HK-2 (cell line): ENCODE measurements around the gene ZNF30.
"Not testable (repeated sequence)": the region's sequence is repeated elsewhere in the genome, so short reads cannot be mapped to it uniquely, and the experiment has no call there.

ENCODE experiments used
- DNase-seq: peaks from one replicate; pipeline ENCODE4 v3.0.0-alpha.2; 2018; ENCODE audit not compliant: unreplicated experiment

Gene ZNF30

DNA sequence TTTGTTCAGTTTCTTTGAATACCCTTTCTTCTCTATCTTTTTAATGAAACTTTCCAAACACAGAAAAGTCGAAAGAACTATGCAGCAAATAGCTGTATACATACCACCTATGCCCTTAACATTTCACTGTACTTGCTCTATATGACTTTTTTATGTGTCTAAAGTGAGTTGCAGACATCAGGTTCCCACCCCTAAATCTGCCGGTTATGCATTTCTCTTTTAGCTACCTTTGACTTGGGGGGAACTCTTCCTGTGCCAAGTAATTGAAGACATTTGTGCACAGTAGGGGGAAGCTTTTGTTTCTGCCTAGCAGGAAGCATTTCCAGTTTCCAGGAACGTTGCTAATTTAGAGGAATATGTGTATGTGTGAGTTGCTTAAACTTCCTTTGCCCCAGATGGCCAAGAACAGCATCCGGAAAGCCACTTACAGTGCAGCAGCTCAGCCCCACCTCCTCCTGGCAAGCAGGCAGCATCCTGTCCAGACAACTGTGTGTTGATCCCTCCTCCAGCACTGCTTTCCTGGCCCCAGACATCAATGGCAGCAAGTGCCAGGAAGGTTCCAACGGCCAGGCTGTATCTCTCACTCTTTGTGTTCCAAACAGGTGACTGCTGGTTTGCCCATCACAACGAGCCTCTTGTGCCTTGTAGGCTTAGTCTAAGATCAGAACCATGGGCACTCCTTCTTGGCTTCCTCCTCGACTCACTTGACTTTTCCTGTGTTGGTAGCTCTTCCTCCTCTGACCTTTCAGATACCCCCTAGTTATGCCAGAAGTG, 58.7 kb downstream of the ZNF30 start:
- no peak for DNase-seq

DNA sequence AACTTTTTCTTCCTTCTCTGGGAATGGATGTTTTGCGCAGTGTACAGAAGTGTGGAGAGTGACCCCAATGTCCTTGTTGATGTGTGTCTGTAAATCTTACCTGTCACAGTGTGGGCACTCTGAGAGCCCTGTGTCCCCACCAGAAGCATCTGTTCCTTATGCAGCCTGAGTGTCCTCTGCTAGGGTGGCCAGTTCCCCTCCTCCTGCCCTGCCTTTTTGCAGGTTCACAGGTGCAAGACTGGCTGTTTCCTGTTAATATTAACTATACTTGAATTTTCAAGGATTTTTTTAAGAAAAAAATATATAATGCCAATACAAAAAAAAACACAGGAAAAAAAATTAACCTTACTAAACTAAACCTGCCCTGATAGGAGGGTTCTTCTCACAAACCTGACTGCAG, 61.4 kb downstream of the ZNF30 start:
- no peak for DNase-seq

DNA sequence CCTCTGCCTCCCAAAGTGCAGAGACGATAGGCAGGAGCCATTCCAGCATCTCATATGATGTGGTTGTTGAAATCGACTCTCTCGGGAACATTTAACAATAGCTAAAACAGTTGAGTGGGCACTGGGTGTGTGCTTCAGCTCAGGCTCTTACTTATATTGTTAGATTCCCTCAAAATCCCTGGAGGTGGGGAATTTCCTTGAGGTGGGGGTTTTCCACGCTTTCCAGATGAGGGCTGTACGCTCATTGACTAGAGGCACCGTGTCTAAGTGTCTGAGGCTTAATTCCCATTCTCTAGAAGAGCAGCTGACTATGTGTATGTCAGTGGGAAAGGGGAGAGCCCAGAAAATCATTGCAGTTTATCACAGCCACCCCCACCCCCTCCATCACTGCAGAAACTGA, 62.6 kb downstream of the ZNF30 start:
- no peak for DNase-seq

DNA sequence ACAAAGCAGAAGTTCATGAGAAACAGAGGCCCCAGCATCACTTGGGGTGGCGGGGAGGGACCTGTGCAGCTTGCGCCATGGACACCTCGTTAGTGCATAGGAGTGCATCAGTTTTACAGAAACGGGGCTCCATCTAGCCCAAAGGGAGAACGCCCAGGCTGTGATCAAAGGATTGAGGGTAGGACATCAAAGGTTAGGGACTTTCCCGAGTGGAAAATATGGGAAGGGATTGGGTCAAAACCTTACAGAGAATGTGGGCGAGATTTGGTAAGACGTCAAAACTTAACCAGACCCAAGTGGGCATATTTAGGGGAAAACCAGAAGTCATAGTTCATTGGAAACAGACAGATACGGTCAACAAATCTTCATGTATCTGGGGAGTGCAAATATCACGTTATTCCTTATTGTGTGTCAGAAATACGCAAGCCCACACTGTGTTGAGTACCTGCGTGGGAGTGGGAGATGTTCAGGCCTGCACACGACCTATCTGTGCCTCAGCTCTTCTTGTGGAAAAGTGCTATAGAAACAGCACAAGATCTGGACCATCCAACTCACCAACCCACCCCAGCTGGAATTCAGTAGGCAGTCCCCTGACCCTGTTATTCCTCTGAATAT, 64.0 kb downstream of the ZNF30 start:
- DNase-seq: no peak

DNA sequence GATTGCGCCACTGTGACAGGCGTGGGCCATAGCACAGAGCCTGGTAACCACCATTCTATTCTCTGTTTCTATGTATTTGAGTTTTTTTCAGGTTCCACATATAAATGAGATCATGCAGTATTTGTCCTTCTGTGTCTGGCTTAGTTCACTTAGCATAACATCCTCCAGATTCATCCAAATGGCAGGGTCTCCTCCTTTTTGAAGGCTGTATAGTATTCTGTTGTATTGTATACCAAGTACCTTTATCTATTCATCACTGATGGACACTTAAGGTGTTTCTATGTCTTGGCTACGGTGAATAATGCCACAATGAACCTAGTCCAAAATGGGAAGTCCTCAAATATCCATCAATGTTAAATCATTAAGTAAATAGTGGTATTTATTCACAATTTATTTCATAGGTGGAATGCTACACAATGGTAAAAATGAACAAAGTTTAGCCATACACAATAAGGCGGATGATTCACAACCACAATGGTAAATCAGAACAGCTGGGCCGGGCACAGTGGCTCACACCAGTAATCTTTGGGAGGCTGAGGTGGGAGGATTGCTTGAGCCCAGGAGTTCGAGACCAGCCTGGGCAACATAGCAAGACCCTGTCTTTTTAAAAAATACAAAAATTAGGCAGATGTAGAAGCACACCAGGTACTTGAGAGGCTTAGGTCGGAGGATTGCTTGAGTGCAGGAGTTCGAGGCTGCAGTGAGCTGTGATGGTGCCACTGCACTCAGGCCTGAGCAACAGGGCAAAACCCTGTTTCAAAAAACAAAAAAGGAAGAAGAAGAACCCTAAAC, 65.0 kb downstream of the ZNF30 start:
- no peak for DNase-seq

DNA sequence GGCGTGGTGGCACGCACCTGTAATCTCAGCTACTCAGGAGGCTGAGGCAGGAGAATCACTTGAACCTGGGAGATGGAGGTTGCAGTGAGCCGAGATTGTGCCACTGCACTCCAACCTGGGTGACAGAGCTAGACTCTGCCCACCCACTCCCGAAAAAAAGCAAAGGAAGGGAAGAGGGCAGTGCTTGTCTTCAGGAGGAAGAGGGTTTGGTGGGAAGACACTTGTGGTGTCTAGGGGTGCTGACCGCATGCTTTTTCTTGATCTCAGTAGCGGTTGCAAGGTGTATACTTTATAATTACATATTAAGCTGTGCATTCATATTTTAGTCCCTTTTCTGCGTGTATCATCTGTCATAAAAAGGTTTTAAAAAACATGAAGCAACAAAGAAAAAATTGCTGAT, 65.9 kb downstream of the ZNF30 start:
- DNase-seq: not testable (repeated sequence)

DNA sequence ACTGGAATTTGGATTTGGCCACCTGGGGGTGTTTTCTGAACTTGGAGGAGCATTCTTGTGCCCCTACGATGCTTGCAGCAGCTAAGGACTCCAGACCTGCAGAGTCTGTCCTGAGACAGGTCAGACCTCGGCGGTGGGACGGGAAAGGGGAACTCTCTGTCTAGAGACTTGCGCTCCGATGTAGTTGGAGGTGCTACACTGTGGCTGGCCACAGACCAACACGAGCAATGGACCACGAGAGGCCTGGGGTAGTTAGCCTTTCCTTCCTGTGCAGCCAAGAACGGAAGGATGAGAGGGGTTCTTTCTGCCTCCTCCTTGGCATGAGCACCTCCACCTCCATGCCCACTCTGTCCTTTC, 67.6 kb downstream of the ZNF30 start:
- no peak for DNase-seq
